Measurements from ENCODE around the gene DSTN. TPM values are rescaled to one million over a fixed set of nuclear protein-coding genes. Genes with fewer than 3 reads are reported as not detected.

DSTN gene
- total and polyA plus RNA-seq, 8 donors = 334 to 1,254 (median 577) TPM

DNA sequence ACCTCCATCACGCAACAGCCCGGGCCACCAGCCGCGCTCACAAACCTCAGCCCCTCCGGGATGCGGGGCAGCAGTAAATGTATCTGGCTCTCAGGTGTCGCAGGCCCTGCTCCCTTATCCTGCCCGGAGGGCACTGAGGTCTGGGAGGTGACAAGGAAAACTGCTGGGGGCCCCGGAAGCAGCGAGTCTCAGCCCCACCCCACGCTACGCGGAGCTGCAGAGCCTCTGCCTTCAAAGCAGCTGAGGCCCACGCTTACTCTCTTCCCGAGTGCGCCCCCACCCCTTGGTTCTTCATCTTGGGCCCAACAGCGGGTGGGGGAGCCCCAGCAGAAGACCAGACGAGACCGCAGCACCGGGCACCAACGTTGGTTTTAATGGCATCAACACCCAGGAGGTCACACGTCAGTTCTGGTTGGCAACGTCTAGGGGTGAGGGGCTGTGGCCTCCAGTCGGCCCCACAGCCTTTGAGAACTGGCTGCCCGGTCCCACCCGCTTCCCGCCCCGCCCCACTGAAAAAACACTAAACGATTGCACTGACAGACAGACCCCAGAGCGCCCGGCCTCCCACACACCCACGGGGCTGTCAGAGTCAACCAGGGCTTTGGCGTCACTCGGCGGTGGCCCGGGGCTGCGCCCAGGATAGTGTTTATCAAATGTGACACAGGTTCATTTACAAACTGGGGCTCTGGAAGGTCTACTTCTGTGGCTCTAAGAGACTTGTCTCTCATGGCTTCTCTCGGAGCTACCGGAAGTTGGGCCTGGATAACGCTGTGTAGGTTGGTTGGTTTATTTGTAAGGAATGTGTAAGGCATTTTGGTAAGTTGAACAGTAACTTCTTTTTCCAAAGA, 43.7 kb downstream of the DSTN start:
- no peaks in the 10 kb centered on the region for H3K9me3 ChIP-seq
- WGBS, 5 donors = 43 to 61% (median 52%) methylated on average over 21 to 40 of the region's 40 CpGs
- H3K27ac ChIP-seq = peak overlapping the region; percentile 72 to 85 (median 83)
- intact Hi-C loops (cut with DNase I; ENCODE audit: low total_unique reads) = no loop called here
- peak; percentile 26 to 70 for DNase-seq
- no peaks in the 10 kb centered on the region for H3K27me3 ChIP-seq
- H3K4me3 ChIP-seq = no peak overlapping the region
- H3K36me3 ChIP-seq = peaks cover 30 to 75% (median 59%) of the 10 kb centered on the region in 4 donors
- peaks cover 75 to 95% (median 87%) of the 10 kb centered on the region in 4 donors for H3K4me1 ChIP-seq
- no peak for TF ChIP-seq POLR2A (IDR thresholded peaks at IDR 0.05)
- no peak for TF ChIP-seq EP300 (IDR thresholded peaks at IDR 0.05)
- TF ChIP-seq, protein P1, sequence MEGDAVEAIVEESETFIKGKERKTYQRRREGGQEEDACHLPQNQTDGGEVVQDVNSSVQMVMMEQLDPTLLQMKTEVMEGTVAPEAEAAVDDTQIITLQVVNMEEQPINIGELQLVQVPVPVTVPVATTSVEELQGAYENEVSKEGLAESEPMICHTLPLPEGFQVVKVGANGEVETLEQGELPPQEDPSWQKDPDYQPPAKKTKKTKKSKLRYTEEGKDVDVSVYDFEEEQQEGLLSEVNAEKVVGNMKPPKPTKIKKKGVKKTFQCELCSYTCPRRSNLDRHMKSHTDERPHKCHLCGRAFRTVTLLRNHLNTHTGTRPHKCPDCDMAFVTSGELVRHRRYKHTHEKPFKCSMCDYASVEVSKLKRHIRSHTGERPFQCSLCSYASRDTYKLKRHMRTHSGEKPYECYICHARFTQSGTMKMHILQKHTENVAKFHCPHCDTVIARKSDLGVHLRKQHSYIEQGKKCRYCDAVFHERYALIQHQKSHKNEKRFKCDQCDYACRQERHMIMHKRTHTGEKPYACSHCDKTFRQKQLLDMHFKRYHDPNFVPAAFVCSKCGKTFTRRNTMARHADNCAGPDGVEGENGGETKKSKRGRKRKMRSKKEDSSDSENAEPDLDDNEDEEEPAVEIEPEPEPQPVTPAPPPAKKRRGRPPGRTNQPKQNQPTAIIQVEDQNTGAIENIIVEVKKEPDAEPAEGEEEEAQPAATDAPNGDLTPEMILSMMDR (IDR thresholded peaks at IDR 0.05) = no peak
- TF ChIP-seq POLR2AphosphoS5 (IDR thresholded peaks at IDR 0.05) = no peak

GRCh38 chr20:17614176-17614811, 44.4 kb downstream of the DSTN start:
- Histone ChIP-seq H3K36me3 (peaks cover 34 to 76% (median 61%) of the 10 kb centered on the region in 4 donors), H3K4me1 (peaks cover 73 to 89% (median 84%) of the 10 kb centered on the region in 4 donors), H3K4me3 (no peak overlapping the region), H3K9me3 (no peaks in the 10 kb centered on the region), H3K27ac (peak overlapping the region; percentile 72 to 85 (median 83)), H3K27me3 (no peaks in the 10 kb centered on the region)
- 23 to 55% (median 34%) methylated on average over 17 to 20 of the region's 20 CpGs for WGBS, 5 donors
- peak; percentile 83 to 90 for DNase-seq
- TF ChIP-seq, protein P1 (IDR thresholded peaks at IDR 0.05) = no peak
- peak in 1 of 3 donors; percentile 63 for TF ChIP-seq POLR2AphosphoS5 (IDR thresholded peaks at IDR 0.05)
- intact Hi-C loops (cut with DNase I; ENCODE audit: low total_unique reads) = no loop called here

DNA sequence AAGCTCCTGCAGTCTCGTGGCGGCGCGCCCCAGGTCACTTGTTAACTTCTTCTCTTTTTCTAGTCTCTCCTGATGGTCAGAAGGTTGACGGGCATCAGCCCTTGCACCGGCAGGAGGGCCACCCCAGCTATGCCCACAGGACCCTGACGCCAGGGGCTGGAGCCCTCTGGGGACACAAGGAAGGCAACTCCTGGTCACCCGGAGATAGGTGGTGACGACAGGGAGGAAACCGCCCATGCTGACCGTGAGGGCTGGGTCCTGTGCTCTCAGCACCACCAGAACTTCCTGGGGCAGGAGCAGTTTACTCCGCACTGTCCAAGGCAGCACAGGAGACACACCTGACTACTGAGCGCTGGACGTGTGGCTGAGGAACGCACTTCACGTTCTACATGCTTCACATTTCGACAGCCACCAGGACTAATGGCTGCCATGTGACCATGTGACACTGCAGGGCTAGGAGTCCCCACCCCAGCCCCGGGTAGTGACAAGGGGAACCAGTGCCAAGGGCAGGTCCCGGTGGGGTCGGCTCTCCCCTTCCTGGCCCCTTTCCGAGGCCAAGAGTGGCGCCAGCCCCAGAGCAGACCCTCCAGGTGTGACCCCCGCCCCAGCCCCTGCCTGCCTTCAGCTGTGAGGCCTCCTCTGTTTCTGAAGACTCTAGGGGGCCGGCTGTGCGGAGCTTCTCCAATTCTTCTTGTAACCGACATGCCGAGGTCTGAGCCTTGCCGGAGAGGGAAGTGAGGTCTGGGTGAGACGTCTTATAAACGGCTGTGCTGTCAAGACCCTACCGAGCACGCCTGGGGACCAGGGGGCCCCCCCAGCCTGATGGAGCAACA, 45.2 kb downstream of the DSTN start:
- 35 to 66% (median 39%) methylated on average over 15 to 32 of the region's 32 CpGs for WGBS, 5 donors
- Histone ChIP-seq H3K4me3 (no peak overlapping the region), H3K27me3 (no peaks in the 10 kb centered on the region), H3K36me3 (peaks cover 39 to 77% (median 63%) of the 10 kb centered on the region in 4 donors), H3K4me1 (peaks cover 66 to 82% (median 80%) of the 10 kb centered on the region in 4 donors), H3K9me3 (no peaks in the 10 kb centered on the region), H3K27ac (peak overlapping the region; percentile 72 to 85 (median 83))
- intact Hi-C loops (cut with DNase I; ENCODE audit: low total_unique reads) = loop anchor here (5.0 kb wide), 1 partner anchor 78 kb away; no protein-coding TSS in a partner anchor
- DNase-seq = peak; percentile 38 to 68
- TF ChIP-seq POLR2A (IDR thresholded peaks at IDR 0.05) = no peak
- no peak for TF ChIP-seq POLR2AphosphoS5 (IDR thresholded peaks at IDR 0.05)
- TF ChIP-seq, protein P1 (IDR thresholded peaks at IDR 0.05) = no peak
- TF ChIP-seq EP300 (IDR thresholded peaks at IDR 0.05) = no peak

Data from stomach (tissue), 9 donors.